Suprapubic skin (tissue), 4 donors: Measurements from ENCODE around the gene NBPF14.
"Not testable (repeated sequence)": the region's sequence is repeated elsewhere in the genome, so short reads cannot be mapped to it uniquely, and the experiment has no call there.

ENCODE experiments used
- EP300 ChIP-seq: sonication (generic); formaldehyde crosslinking; IDR thresholded peaks from one replicate; pipeline ENCODE4 v1.6.1; 2017; ENCODE audit warnings: antibody characterized with exemption
- POLR2A ChIP-seq, 2 donors: fragments of 450-650 bp; IDR thresholded peaks; one replicate each; pipeline ENCODE4 v1.6.1; 2017; ENCODE audit warnings: antibody characterized with exemption in 2 of 2, mild to moderate bottlenecking in 2 of 2, moderate library complexity in 2 of 2
- POLR2AphosphoS5 ChIP-seq, 3 donors: sonication (generic); formaldehyde crosslinking; IDR thresholded peaks; one replicate each; pipeline ENCODE4 v1.6.1; 2017; ENCODE audit warnings: antibody characterized with exemption in 3 of 3
- TF ChIP-seq, protein P1 (sequence below), 2 donors: fragments of 200-600 bp in 1 of 2; fragments of 450-650 bp in 1 of 2; sonication (generic) in 1 of 2; IDR thresholded peaks; one replicate each; pipeline ENCODE4 v1.5.1; 2016 to 2019; ENCODE audit warnings: antibody characterized with exemption in 2 of 2, mild to moderate bottlenecking in 1 of 2, moderate library complexity in 1 of 2

GRCh38 chr1:148605266-148605665 lies 9.5 kb upstream of the NBPF14 start:
- TF ChIP-seq, protein P1, sequence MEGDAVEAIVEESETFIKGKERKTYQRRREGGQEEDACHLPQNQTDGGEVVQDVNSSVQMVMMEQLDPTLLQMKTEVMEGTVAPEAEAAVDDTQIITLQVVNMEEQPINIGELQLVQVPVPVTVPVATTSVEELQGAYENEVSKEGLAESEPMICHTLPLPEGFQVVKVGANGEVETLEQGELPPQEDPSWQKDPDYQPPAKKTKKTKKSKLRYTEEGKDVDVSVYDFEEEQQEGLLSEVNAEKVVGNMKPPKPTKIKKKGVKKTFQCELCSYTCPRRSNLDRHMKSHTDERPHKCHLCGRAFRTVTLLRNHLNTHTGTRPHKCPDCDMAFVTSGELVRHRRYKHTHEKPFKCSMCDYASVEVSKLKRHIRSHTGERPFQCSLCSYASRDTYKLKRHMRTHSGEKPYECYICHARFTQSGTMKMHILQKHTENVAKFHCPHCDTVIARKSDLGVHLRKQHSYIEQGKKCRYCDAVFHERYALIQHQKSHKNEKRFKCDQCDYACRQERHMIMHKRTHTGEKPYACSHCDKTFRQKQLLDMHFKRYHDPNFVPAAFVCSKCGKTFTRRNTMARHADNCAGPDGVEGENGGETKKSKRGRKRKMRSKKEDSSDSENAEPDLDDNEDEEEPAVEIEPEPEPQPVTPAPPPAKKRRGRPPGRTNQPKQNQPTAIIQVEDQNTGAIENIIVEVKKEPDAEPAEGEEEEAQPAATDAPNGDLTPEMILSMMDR (IDR thresholded peaks at IDR 0.05), result not testable (repeated sequence)
- not testable (repeated sequence) for TF ChIP-seq POLR2A (IDR thresholded peaks at IDR 0.05); EP300; POLR2AphosphoS5 (IDR thresholded peaks at IDR 0.05)
